ENCODE results near the gene PBX2.

The PBX2 gene

GRCh38 chr6:32170294-32170693, 19.7 kb downstream of the PBX2 start:
- no peak for DNase-seq (ENCODE audit: low read depth)

GRCh38 chr6:32168807-32169591, 21.0 kb downstream of the PBX2 start:
- DNase-seq (ENCODE audit: low read depth): no peak

GRCh38 chr6:32168350-32168749, 21.7 kb downstream of the PBX2 start:
- no peak for DNase-seq (ENCODE audit: low read depth)

GRCh38 chr6:32167761-32168262, 22.2 kb downstream of the PBX2 start:
- DNase-seq (ENCODE audit: low read depth): no peak

- DNase-seq (ENCODE audit: low read depth): no peak
Observed at GRCh38 chr6:32167154-32167760, 22.7 kb downstream of the PBX2 start.

GRCh38 chr6:32166411-32167061, 23.5 kb downstream of the PBX2 start:
- no peak for DNase-seq (ENCODE audit: low read depth)

- no peak for DNase-seq (ENCODE audit: low read depth)
Observed at GRCh38 chr6:32164295-32164694, 25.7 kb downstream of the PBX2 start, which contains the start of gene EGFL8. Gene EGFL8, plus strand, starts transcription at chr6:32164595. Its CDS starts 1,571 bp downstream, at chr6:32166166.

GRCh38 chr6:32163559-32164258, 26.3 kb downstream of the PBX2 start:
- no peak for DNase-seq (ENCODE audit: low read depth)

GRCh38 chr6:32158052-32158451, 31.9 kb downstream of the PBX2 start:
- DNase-seq (ENCODE audit: low read depth): no peak

GRCh38 chr6:32156891-32157290, 33.1 kb downstream of the PBX2 start:
- no peak for DNase-seq (ENCODE audit: low read depth)

GRCh38 chr6:32154514-32155161, 35.4 kb downstream of the PBX2 start:
- DNase-seq (ENCODE audit: low read depth): peak; percentile 54

GRCh38 chr6:32153564-32154513, 36.2 kb downstream of the PBX2 start, which contains the start of gene PPT2:
Gene PPT2, plus strand, starts transcription at chr6:32154141. Its CDS starts 454 bp downstream, at chr6:32154595.
- DNase-seq (ENCODE audit: low read depth): peak; percentile 66

- no peak for DNase-seq (ENCODE audit: low read depth)
Observed at GRCh38 chr6:32152769-32153563, 37.0 kb downstream of the PBX2 start.

GRCh38 chr6:32151863-32152768, 37.9 kb downstream of the PBX2 start, which contains the start of gene PRRT1:
Gene PRRT1, minus strand, starts transcription at chr6:32151939. Its CDS starts 112 bp downstream, at chr6:32151827.
- DNase-seq (ENCODE audit: low read depth): no peak

GRCh38 chr6:32151181-32151862, 38.7 kb downstream of the PBX2 start:
- no peak for DNase-seq (ENCODE audit: low read depth)

- no peak for DNase-seq (ENCODE audit: low read depth)
Observed at GRCh38 chr6:32149932-32150870, 39.8 kb downstream of the PBX2 start.
